GM10266 (cell line): ENCODE measurements around the gene SELENON.

Source experiments
- DNase-seq: peaks from one replicate; pipeline ENCODE4 v3.0.0; 2012; ENCODE audit errors: extremely low spot score
- CTCF ChIP-seq: IDR thresholded peaks from 2 replicates; pipeline ENCODE4 v1.5.1; 2012; ENCODE audit warnings: mild to moderate bottlenecking, low read depth; ENCODE audit not compliant: control insufficient read depth, insufficient read depth; ENCODE audit errors: missing control alignments

Gene SELENON

GRCh38 chr1:25799935-25800702, at the start of gene SELENON:
Gene SELENON (plus strand): TSS chr1:25800193. CDS start chr1:25800231, 38 bp downstream.
- no peak for TF ChIP-seq CTCF
- DNase-seq: peak; percentile 71

GRCh38 chr1:25750923-25751605, 48.9 kb upstream of the SELENON start:
- no peak for DNase-seq
- TF ChIP-seq CTCF: no peak

GRCh38 chr1:25754470-25755181, 45.4 kb upstream of the SELENON start:
- TF ChIP-seq CTCF: peak; percentile 27

GRCh38 chr1:25755475-25756125, 44.4 kb upstream of the SELENON start:
- no peak for DNase-seq
- TF ChIP-seq CTCF: no peak

More at GRCh38 chr1:25754470-25755181, 45.4 kb upstream of the SELENON start:
- no peak for DNase-seq

- no peak for TF ChIP-seq CTCF
- no peak for DNase-seq
These were observed 43.8 kb upstream of the SELENON start for GRCh38 chr1:25756215-25756614.

- DNase-seq: no peak
- no peak for TF ChIP-seq CTCF
These were observed 42.7 kb upstream of the SELENON start for GRCh38 chr1:25757151-25757845.
